HG02798 (cell line): ENCODE data around the gene ECPAS.
"Not testable (repeated sequence)": the region's sequence is repeated elsewhere in the genome, so short reads cannot be mapped to it uniquely, and the experiment has no call there.

ENCODE experiments used
- ATAC-seq: cut with Tn5 transposase; IDR thresholded peaks from one replicate; pipeline ENCODE4 v1.9.1; 2021; ENCODE audit warnings: mild to moderate bottlenecking; ENCODE audit not compliant: unreplicated experiment, poor library complexity

The ECPAS gene

DNA sequence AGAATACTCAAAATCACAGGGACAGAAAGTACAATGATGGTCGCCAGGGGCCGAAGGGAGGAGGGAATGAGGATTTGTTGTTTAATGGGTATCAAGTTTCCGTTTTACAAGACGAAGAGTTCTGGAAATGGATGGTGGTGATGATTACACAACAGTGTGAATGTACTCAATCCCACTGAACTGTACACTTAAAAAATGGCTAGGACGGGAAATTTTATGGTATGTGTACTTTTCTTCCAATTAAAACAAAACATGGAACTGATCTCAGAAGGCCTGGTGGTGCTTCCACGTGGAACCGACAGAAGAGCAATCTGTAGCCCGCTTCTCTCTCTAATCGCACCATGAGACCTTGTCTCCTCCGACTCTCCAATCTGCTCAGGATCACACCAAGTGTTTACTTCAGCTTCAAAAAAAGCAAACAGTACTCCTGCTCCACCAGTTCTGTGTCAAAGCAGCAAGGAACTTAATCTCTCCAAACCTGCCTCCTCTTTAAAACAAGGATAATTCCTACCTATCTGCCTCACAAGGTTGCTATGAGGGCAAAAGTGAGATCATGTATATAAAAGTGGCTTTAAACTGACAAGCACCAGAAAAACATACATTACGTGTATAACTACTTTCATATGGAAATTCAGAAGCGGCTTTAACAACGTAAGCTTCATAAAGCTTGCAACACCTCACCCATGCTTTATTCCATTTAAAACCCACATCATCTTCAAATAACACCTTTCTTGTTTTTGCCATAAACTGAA is 2.1 kb downstream of the ECPAS start:
- no peak for ATAC-seq

DNA sequence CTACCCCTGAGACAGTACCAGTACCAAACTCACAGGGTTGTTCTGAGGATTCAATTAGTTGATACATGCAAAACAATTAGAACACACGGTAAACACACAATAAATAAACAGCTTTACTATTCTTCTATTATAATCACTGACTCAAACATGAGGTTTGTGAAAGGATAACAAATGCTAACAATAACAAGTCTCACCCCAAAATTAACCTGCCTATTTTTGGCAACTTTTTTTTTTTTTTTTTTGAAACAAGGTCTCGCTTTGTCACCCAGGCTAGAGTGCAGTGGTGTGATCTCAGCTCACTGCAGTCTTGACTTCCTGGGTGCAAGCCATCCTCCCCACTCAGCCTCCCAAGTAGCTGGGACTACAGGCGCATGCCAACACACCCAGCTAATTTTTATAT is 6.5 kb downstream of the ECPAS start:
- no peak for ATAC-seq

- no peak for ATAC-seq
These were observed 9.0 kb downstream of the ECPAS start for GRCh38 chr9:111475195-111475594.

GRCh38 chr9:111474385-111474784 is 9.8 kb downstream of the ECPAS start:
- ATAC-seq = no peak

DNA sequence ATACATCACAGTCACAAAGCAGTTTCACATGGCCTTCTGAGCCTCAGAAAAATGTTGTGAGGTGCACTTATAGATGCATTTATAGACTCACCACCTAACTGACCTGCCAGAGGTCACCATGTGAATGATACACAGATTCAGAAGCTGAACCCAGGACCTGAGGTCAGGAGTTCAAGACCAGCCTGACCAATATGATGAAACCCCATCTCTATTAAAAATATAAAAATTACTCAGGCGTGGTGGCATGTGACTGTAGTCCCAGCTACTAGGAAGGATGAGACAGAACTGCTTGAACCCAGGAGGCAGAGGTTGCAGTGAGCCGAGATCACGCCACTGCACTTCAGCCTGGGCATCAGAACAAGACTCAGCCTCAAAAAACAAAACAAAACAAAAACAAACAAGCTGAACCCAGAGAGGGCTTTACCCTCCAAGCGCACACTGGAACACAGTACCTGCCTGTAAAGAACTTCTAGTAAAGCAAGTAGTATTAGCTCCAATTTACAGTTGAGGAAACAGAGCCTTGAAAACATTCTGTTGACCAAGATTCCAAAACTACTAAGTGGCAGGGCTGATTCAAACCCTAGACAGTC is 16.3 kb downstream of the ECPAS start:
- no peak for ATAC-seq

GRCh38 chr9:111463048-111463447 is 21.1 kb downstream of the ECPAS start:
- ATAC-seq = no peak

GRCh38 chr9:111458139-111459009 is 25.8 kb downstream of the ECPAS start:
- peak; percentile 57 for ATAC-seq

- ATAC-seq = peak; percentile 62
These were observed 27.7 kb downstream of the ECPAS start for GRCh38 chr9:111456529-111456928.

DNA sequence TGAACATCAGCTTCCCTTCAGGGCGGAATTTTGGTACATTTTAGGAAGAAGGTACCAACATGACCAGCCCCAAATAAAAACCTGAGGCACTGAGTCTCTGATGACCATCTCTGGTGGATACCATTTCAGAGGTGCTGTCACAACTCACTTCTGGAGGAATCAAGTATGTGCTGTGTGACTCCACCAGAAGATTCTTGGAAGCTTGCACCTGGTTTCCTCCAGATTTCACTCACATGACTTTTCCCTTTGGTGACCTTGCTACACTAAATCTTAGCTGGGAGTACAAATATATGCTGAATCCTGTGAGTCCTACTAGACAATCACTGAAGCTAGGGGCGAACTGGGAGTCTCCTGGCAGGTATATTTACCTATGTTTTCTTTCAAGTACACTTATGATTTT is 28.5 kb downstream of the ECPAS start:
- ATAC-seq = no peak

GRCh38 chr9:111454751-111455150 is 29.4 kb downstream of the ECPAS start:
- no peak for ATAC-seq

- ATAC-seq = no peak
These were observed 32.6 kb downstream of the ECPAS start for GRCh38 chr9:111451570-111451969.

- no peak for ATAC-seq
These were observed 34.1 kb downstream of the ECPAS start for GRCh38 chr9:111450124-111450523.

- ATAC-seq = no peak
These were observed 34.5 kb downstream of the ECPAS start for GRCh38 chr9:111449705-111450104.

GRCh38 chr9:111445799-111446198 is 38.4 kb downstream of the ECPAS start:
- ATAC-seq = not testable (repeated sequence)

GRCh38 chr9:111443454-111443853 is 40.7 kb downstream of the ECPAS start:
- ATAC-seq = no peak

DNA sequence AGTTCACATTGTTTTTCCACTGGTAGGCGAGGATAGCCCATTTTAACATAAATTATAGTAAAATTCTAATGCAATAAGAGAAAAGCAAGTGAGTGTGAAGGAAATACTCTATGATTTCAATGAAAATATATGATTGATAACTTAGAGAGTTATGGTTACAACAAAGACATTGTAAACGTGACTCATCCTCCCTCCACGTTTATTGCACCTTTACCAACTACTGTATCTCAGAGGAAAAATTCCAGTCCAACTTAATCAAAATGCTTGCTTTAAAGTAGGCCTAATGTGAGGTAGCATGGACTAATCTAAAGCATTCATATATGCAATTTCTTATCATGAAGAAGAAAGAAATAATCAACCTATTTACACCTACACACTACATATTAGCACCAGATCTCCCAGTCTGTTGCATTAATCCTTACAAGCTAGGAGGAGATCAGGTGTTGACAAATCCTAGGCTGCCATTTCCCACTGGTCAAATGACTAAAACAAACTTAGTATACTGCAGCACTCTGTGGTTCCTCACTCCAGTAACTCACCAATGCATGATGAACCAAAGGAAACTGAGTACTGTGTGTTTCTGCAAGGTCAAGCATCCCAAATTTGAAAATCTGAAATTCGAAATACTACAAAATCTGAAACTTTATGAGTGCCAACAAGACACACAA is 41.7 kb downstream of the ECPAS start:
- no peak for ATAC-seq

DNA sequence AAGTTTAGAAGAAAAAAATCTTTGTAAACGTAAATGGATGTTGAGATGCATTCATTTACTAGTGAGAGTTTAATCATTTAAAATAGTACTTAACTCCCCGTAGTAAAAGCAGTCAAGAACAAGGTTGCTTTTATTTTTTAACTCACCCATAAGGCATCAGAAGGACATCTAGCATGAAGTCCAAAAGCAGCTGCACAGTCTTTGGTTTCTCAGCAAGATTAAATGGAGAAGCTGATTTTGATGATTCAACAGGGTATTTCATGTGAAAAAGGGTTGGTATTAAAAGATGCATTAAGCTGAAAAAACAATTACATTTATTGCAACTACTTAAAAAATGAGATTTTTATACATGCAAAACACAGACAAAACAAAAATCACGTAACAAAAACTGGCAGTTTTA is 44.0 kb downstream of the ECPAS start:
- ATAC-seq = no peak

GRCh38 chr9:111438541-111439235 is 45.5 kb downstream of the ECPAS start:
- no peak for ATAC-seq

DNA sequence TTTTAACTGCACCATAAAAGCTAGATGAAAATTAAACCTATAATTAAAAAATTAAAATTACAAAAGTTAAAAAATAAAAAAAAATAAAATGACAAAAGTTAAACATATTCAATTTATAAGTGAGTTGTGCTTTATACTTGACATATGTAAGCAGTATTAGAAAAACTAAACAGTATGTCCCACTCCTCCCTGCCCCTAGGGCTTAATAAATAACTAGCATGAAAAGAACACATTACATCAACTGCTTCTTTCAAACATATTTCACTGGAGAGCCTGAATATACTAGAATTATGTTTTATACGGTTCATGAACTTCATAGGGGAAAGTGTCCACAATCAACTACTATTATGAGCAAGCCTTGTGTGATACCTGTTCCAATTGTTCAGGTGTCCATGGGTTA is 47.6 kb downstream of the ECPAS start:
- ATAC-seq = no peak

GRCh38 chr9:111433082-111433481 is 51.1 kb downstream of the ECPAS start:
- ATAC-seq = no peak
